Tibial nerve (tissue), 4 donors: ENCODE data around the gene ZP4.

Experiments
- CTCF ChIP-seq, 5 experiments: fragments of 200-600 bp in 3 of 5; fragments of 450-650 bp in 2 of 5; sonication (generic) in 3 of 5; IDR thresholded peaks; one replicate each; pipeline ENCODE4 v1.5.1; 2016 to 2019; ENCODE audit warnings: antibody characterized with exemption in 5 of 5, mild to moderate bottlenecking in 3 of 5, moderate library complexity in 2 of 5
- EP300 ChIP-seq, 2 donors: sonication (generic); formaldehyde crosslinking; IDR thresholded peaks; one replicate each; pipeline ENCODE4 v1.6.1; 2017; ENCODE audit warnings: antibody characterized with exemption in 2 of 2, mild to moderate bottlenecking in 1 of 2
- POLR2A ChIP-seq, 2 donors: fragments of 450-650 bp; IDR thresholded peaks; one replicate each; pipeline ENCODE4 v1.6.1; 2017; ENCODE audit warnings: antibody characterized with exemption in 2 of 2, mild to moderate bottlenecking in 2 of 2, moderate library complexity in 2 of 2

DNA sequence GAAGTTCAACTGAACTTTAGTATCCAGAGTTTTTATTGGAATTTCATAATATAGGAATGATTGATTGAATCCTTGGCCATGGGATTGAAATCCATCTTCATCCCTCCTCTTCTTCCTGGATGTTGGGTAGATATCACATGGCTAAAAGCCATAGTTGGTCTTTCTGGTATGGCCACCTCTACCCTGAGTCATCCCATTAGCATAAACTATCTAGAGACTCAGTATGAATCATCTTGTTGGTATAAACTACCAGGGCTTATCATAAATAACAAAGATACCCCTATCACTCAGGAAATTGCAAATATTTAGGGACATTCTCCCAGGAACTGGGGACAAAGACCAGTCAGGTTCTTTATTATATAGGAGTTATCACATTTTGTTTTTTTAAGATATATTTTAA is 21.2 kb upstream of the ZP4 start:
- TF ChIP-seq CTCF (IDR thresholded peaks at IDR 0.05) (no peak), POLR2A (IDR thresholded peaks at IDR 0.05) (no peak), EP300 (IDR thresholded peaks at IDR 0.05) (no peak)
